OCI-LY3 (cell line): ENCODE results near the gene LYRM1.
A peak's percentile ranks its signal among the peaks of the same experiment; 100 is the strongest.

Experiments
- H2AFZ ChIP-seq: fragments of 200-600, 300-600 bp; shearing (Covaris generic); 2 replicates; pipeline ENCODE4 v1.6.0; 2014; ENCODE audit warnings: antibody characterized with exemption, low read depth, low read length
- H3K27ac ChIP-seq: fragments of 200-600, 300-600 bp; sonication (generic); 2 replicates; pipeline ENCODE4 v1.5.1; 2014; ENCODE audit warnings: mild to moderate bottlenecking, low read length, moderate library complexity, mixed read lengths
- H3K27me3 ChIP-seq: fragments of 200-600, 300-600 bp; sonication (generic); 2 replicates; pipeline ENCODE4 v1.6.1; 2014; ENCODE audit warnings: low read depth, low read length, mixed read lengths
- H3K36me3 ChIP-seq: fragments of 200-600, 300-600 bp; sonication (generic); replicated peaks from 2 replicates; pipeline ENCODE3; 2014; ENCODE audit warnings: low read depth, low read length, mixed read lengths
- H3K4me1 ChIP-seq: fragments of 300-600, 200-600 bp; sonication (generic); 2 replicates; pipeline ENCODE4 v1.6.1; 2014; ENCODE audit warnings: low read length, mixed read lengths
- H3K4me2 ChIP-seq: fragments of 200-600, 300-600 bp; sonication (generic); 2 replicates; pipeline ENCODE4 v1.6.1; 2014; ENCODE audit warnings: low read length, mixed read lengths
- H3K4me3 ChIP-seq: fragments of 300-600, 200-600 bp; sonication (generic); 2 replicates; pipeline ENCODE4 v1.5.1; 2014; ENCODE audit warnings: antibody characterized with exemption, mild to moderate bottlenecking, low read length, moderate library complexity
- H3K79me2 ChIP-seq: fragments of 300-600, 200-600 bp; shearing (Covaris generic); 2 replicates; pipeline ENCODE4 v1.6.1; 2014; ENCODE audit warnings: mild to moderate bottlenecking, low read length, mixed read lengths
- H3K9ac ChIP-seq: fragments of 300-600, 200-600 bp; shearing (Covaris generic); 2 replicates; pipeline ENCODE4 v1.6.0; 2014; ENCODE audit warnings: mild to moderate bottlenecking, low read length, moderate library complexity
- H3K9me3 ChIP-seq: fragments of 200-600, 300-600 bp; shearing (Covaris generic); 2 replicates; pipeline ENCODE4 v1.6.1; 2014; ENCODE audit warnings: low read length, mixed read lengths; ENCODE audit not compliant: insufficient read depth
- H4K20me1 ChIP-seq: fragments of 200-600, 300-600 bp; sonication (generic); 2 replicates; pipeline ENCODE4 v1.6.1; 2016; ENCODE audit warnings: low read length, mixed read lengths; ENCODE audit not compliant: insufficient read depth
- EZH2phosphoT487 ChIP-seq: fragments of 200-600 bp; shearing (Covaris generic); IDR thresholded peaks from 2 replicates; pipeline ENCODE4 v1.6.1; 2018; ENCODE audit warnings: antibody characterized with exemption, mixed run types, low read depth
- TF ChIP-seq, protein P1 (sequence below): fragments of 200-600, 300-600 bp; sonication (generic); IDR thresholded peaks from 2 replicates; pipeline ENCODE4 v1.5.1; 2014; ENCODE audit warnings: antibody characterized with exemption, low read length, low read depth

LYRM1 gene

DNA sequence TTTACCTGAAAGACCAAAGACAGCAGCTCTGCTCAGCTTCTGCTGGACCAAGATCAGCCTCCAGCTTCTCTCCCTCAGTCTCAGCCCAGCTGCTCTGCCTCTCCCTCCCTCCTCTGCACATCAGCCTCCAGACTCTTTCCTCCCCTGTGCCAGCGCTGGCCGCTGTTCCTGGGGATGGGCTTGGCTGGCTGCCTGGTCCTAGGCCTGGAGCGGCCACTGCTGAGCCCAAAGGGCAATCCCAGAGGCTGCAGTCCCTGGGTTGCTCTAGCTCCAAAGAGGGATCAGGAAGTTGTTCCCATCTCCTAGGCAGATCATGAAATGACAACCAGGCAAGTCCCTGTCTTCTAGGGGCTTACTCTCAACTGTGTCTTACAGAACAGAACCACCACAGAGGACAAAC is 31.7 kb upstream of the LYRM1 start:
- TF ChIP-seq, protein P1, sequence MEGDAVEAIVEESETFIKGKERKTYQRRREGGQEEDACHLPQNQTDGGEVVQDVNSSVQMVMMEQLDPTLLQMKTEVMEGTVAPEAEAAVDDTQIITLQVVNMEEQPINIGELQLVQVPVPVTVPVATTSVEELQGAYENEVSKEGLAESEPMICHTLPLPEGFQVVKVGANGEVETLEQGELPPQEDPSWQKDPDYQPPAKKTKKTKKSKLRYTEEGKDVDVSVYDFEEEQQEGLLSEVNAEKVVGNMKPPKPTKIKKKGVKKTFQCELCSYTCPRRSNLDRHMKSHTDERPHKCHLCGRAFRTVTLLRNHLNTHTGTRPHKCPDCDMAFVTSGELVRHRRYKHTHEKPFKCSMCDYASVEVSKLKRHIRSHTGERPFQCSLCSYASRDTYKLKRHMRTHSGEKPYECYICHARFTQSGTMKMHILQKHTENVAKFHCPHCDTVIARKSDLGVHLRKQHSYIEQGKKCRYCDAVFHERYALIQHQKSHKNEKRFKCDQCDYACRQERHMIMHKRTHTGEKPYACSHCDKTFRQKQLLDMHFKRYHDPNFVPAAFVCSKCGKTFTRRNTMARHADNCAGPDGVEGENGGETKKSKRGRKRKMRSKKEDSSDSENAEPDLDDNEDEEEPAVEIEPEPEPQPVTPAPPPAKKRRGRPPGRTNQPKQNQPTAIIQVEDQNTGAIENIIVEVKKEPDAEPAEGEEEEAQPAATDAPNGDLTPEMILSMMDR = no peak
- no peak for TF ChIP-seq EZH2phosphoT487
- Histone ChIP-seq H4K20me1 (peaks cover 25% of the 10 kb centered on the region), H3K4me3 (no peak overlapping the region), H3K36me3 (peaks cover 2% of the 10 kb centered on the region), H3K4me2 (no peak overlapping the region), H3K9me3 (no peaks in the 10 kb centered on the region), H3K79me2 (no peaks in the 10 kb centered on the region), H3K27me3 (0 out of 2 replicates have a peak, but pooled peaks cover 7% of the 10 kb centered on the region), H3K9ac (no peak overlapping the region), H3K27ac (no peak overlapping the region), H2AFZ (no peak overlapping the region), H3K4me1 (peaks cover 45% of the 10 kb centered on the region)

DNA sequence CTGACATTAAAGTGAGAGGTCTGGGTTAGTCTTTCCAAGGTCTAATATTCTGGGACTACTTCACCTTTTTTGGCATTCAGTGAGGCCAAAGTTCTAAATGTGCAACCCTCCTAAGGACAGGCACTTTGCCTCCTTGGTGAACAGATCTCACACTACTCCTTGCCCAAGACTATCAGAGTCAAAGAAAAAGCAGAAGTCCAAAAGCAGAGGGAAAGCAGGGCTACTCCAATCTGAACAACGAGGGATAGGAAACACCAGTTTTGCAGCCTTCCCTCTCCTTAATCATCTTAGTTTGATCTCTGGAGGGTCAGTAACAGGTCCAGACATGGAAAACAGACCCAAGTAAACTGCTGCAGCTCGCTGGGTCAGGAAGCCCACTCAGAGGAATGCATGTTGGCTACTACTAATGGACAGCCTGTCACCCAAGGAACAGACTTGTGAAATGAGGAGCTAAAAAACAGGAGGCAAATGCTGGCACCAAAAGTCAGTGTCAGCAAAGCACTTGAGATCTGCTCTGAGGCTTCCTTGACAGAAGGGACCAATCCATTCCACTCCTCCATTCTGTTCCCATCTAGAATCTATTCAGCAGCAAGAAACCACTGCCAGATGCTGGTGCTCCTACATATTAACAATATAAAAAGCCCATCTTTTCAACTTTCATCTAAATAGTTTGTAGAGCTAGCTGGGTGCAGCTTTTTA is 30.3 kb upstream of the LYRM1 start:
- Histone ChIP-seq H3K4me2 (no peak overlapping the region), H3K9me3 (no peaks in the 10 kb centered on the region), H3K4me1 (peaks cover 54% of the 10 kb centered on the region), H3K79me2 (no peaks in the 10 kb centered on the region), H3K4me3 (no peak overlapping the region), H2AFZ (no peak overlapping the region), H3K9ac (no peak overlapping the region), H4K20me1 (peaks cover 35% of the 10 kb centered on the region), H3K36me3 (no peaks in the 10 kb centered on the region), H3K27me3 (0 out of 2 replicates have a peak, but pooled peaks cover 7% of the 10 kb centered on the region), H3K27ac (no peak overlapping the region)
- TF ChIP-seq, protein P1 = no peak
- TF ChIP-seq EZH2phosphoT487 = no peak

DNA sequence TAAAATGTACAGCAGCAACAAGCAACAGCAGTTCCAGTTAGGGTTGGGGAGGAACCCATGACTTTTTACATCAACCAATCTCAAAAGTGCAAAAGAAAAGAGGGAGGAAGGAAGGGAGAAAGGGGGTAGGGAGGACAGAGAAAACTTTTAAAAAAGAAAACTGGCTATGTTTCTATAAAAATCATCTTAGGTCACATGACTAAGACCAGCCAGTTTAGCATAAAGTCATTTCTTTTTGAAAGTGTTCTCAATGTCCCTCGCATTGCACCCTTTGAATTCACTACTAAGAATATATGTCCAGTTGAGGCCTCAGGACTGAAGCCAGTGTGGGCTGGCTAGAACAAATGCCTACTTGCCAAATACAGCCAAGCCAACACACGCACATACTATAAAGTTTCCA is 29.3 kb upstream of the LYRM1 start:
- H4K20me1 ChIP-seq = peaks cover 35% of the 10 kb centered on the region
- H3K27me3 ChIP-seq = 0 out of 2 replicates have a peak, but pooled peaks cover 7% of the 10 kb centered on the region
- no peak overlapping the region for H3K4me2 ChIP-seq
- H3K79me2 ChIP-seq = no peaks in the 10 kb centered on the region
- H3K4me3 ChIP-seq = no peak overlapping the region
- no peak for TF ChIP-seq EZH2phosphoT487
- TF ChIP-seq, protein P1 = no peak
- no peaks in the 10 kb centered on the region for H3K36me3 ChIP-seq
- no peaks in the 10 kb centered on the region for H3K9me3 ChIP-seq
- no peak overlapping the region for H2AFZ ChIP-seq
- no peak overlapping the region for H3K9ac ChIP-seq
- no peak overlapping the region for H3K27ac ChIP-seq
- H3K4me1 ChIP-seq = peaks cover 51% of the 10 kb centered on the region

DNA sequence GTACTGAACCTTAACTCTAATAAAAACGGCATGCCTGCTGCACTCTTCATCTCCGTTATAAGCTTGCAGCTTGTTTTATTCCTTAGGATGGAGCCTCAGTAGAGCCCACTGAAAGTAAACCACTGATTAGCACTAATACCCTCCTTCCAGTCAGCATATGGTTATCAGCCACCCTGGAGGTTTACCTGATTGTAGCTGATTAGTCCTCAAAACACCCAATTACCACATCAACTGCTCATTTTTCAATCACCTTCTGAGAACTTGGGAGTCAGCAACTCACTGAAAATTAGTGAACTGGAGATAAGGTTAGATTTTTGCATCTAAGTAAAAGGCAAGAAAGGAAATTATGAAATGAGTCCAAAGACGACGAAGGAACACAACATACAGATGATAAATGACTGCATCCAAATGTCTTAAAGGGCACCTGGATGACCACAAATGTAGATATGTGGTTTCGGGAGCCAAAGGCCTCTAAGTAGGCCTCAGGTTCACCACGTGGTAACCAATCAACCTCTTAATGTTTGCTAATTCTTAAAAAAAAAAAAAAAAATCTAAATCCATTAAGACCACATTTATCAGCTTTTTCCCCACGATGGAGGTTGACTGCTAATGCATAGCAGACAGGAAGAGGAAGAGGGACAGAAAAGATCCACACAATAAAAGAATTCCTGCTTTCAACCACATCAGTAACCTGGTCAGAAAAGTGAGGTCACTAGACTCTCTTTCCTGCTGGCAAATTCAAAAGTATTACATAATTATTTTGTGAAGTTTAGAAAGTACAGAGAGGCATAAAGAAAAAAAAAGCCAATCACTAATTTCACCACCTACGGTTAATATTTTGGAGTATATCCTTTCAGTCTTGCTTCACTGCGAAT is 28.4 kb upstream of the LYRM1 start:
- H3K9ac ChIP-seq = no peak overlapping the region
- peaks cover 43% of the 10 kb centered on the region for H3K4me1 ChIP-seq
- 0 out of 2 replicates have a peak, but pooled peaks cover 7% of the 10 kb centered on the region for H3K27me3 ChIP-seq
- peaks cover 4% of the 10 kb centered on the region; the same call in 1 of the 2 replicates for H3K79me2 ChIP-seq
- no peak overlapping the region for H2AFZ ChIP-seq
- peaks cover 3% of the 10 kb centered on the region for H3K36me3 ChIP-seq
- H3K9me3 ChIP-seq = no peaks in the 10 kb centered on the region
- no peak overlapping the region for H3K27ac ChIP-seq
- H3K4me3 ChIP-seq = no peak overlapping the region
- TF ChIP-seq EZH2phosphoT487 = no peak
- TF ChIP-seq, protein P1 = no peak
- peak overlapping the region; percentile 13; the same call in 1 of the 2 replicates for H3K4me2 ChIP-seq
- peaks cover 35% of the 10 kb centered on the region for H4K20me1 ChIP-seq
